ENCODE measurements around the gene AP1S1. TPM values are rescaled to one million over a fixed set of nuclear protein-coding genes. Genes with fewer than 3 reads are reported as not detected.

AP1S1 gene
- total and polyA plus RNA-seq, 9 of the 15 experiments (the other 6 are each of a cell fraction or from before 2014, with no cell fraction given) = 4.4 to 149 (median 89.4) TPM

- 0 out of 2 replicates have a peak, but pooled peaks have one; percentile 43 for TF ChIP-seq HEY1 (CRISPR knock-in tag; IDR thresholded peaks at IDR 0.05; ENCODE audit: borderline replicate concordance)
- peak; percentile 3 for TF ChIP-seq ZFP36 (IDR thresholded peaks at IDR 0.05; ENCODE audit: low read depth, low read length, partially characterized antibody)
- no peak for TF ChIP-seq XRCC3 (IDR thresholded peaks at IDR 0.05)
- peak; percentile 88; the same call in 1 of the 2 replicates for TF ChIP-seq ETS1 (conservative IDR thresholded peaks at IDR 0.05; ENCODE audit: control insufficient read depth, low read depth, low read length)
- TF ChIP-seq MCM3 (IDR thresholded peaks at IDR 0.05) = no peak
- TF ChIP-seq ZNF175 (CRISPR knock-in tag; IDR thresholded peaks at IDR 0.05; ENCODE audit: low read depth) = peak; percentile 79
- peak; percentile 89 for TF ChIP-seq EP300 (IDR thresholded peaks at IDR 0.05; ENCODE audit: low read length)
- TF ChIP-seq ZNF79 (CRISPR knock-in tag; IDR thresholded peaks at IDR 0.05; ENCODE audit: low read depth) = no peak
- TF ChIP-seq GTF2F1 (IDR thresholded peaks at IDR 0.05; ENCODE audit: low read depth, low read length) = no peak
- TF ChIP-seq ZNF318 (IDR thresholded peaks at IDR 0.05; ENCODE audit: borderline replicate concordance in 1 of 2, low read depth in 1 of 2) = peak in 1 of 2 experiments; percentile 99; a peak in 2 of 4 replicates
- no peak for TF ChIP-seq ZFPM2 (CRISPR knock-in tag; IDR thresholded peaks at IDR 0.05)
- TF ChIP-seq FOXM1 (IDR thresholded peaks at IDR 0.05; ENCODE audit: low read depth) = no peak
- TF ChIP-seq FOXM1 (CRISPR knock-in tag; IDR thresholded peaks at IDR 0.05; ENCODE audit: low read depth) = no peak
- TF ChIP-seq ZNF311 (CRISPR knock-in tag; IDR thresholded peaks at IDR 0.05) = no peak
- TF ChIP-seq MLX (CRISPR knock-in tag; conservative IDR thresholded peaks at IDR 0.05) = no peak
- TF ChIP-seq XRCC5 (IDR thresholded peaks at IDR 0.05; ENCODE audit: low read depth, low read length) = peak; percentile 96
- TF ChIP-seq TSC22D4 (tag; IDR thresholded peaks at IDR 0.05) = no peak
- peak; percentile 93 for TF ChIP-seq RNF2 (IDR thresholded peaks at IDR 0.05)
Observed at GRCh38 chr7:101138213-101138870, 15.9 kb upstream of the AP1S1 start (continued).
